ENCODE data around the gene BRCA1. TPM values are rescaled to one million over a fixed set of nuclear protein-coding genes. Genes with fewer than 3 reads are reported as not detected.
A peak's percentile ranks its signal among the peaks of the same experiment; 100 is the strongest.

BRCA1 gene
- polyA plus RNA-seq, 2 of the 4 experiments (the other 2 are of a cell fraction): 41.0 to 71.8 TPM

DNA sequence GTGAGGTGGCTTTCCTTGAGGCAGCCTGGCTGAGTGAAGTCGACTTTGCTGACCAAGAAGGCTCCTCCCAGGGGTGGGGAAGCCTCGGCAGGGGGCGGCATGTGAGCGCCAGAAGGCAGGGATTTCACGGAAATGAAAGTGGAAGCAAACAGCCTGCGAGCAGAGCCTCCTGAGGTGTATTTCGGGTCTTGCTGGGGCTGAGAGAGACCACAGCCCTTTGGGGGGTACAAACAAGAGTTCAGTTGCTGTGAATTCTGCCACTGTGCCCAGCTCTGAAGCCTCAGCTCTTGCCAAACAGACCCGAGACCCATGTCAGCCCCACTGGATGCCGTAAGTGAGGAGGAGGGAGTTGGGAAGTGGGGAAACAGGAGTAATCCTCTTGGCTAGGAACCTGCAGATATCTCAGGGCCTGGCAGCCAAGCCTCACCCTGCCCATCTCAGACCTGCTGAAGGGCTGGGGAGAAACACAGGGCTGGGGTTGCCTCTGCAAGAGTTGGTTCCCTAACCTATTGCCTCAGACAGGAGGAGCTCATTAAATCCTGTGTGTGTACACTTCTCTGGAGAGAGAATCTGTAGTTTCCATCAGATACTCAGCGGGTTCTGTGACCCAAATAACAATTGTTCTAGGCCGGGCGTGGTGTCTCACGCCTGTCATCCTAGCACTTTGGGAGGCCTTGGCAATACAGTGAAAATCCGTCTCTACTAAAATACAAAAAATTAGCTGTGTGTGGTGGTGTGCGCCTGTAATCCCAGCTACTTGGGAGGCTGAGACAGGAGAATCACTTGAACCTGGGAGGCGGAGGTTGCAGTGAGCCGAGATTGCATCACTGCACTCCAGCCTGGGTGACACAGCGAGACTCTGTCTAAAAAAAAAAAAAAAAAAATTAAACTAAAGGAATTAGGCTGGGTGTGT, 118.3 kb downstream of the BRCA1 start, which contains the start of gene IFI35:
Gene IFI35, plus strand, starts transcription at position 146 of the 913 bp plus-strand sequence. Its CDS starts 164 bp downstream, at position 310.
- H3K4me1 ChIP-seq: peaks cover 32% of the 10 kb centered on the region; the same call in 2 of the 3 replicates
- H3K9me3 ChIP-seq: no peaks in the 10 kb centered on the region
- peak within 1 kb of the TSS; percentile 44 for H3K4me3 ChIP-seq
- H3K4me2 ChIP-seq: peak within 1 kb of the TSS; percentile 85
- POLR2A ChIA-PET: interaction anchor here (1.0 to 1.9 kb wide), 4 partner anchors 9 to 309 kb away, joined by 3 to 44 read pairs (median 4); partner anchors contain the start of gene RPL27
- CTCF ChIA-PET: interaction anchor here (0.8 to 1.6 kb wide), 8 partner anchors 10 to 216 kb away, joined by 3 to 13 read pairs (median 3); partner anchors contain the start of gene RND2
- TF ChIP-seq SREBF2 (IDR thresholded peaks at IDR 0.05) (no peak), MAFK (IDR thresholded peaks at IDR 0.05; ENCODE audit: partially characterized antibody) (peak; percentile 22), ZC3H11A (IDR thresholded peaks at IDR 0.05) (no peak), RAD21 (conservative IDR thresholded peaks at IDR 0.05 in 1 of 2, IDR thresholded peaks at IDR 0.05 in 1 of 2) (peak; percentile 59 to 66), POLR2A (IDR thresholded peaks at IDR 0.05; ENCODE audit: low read length) (peak; percentile 41; the same call in 1 of the 2 replicates), JUN (IDR thresholded peaks at IDR 0.05) (peak; percentile 11 to 58; a peak in 1 of 5 replicates), FOSB (CRISPR knock-in tag; IDR thresholded peaks at IDR 0.05) (no peak), ZNF302 (CRISPR knock-in tag; IDR thresholded peaks at IDR 0.05) (no peak), ESRRA (IDR thresholded peaks at IDR 0.05; ENCODE audit: borderline replicate concordance, low read length) (no peak), KDM5A (IDR thresholded peaks at IDR 0.05) (no peak), BHLHE40 (IDR thresholded peaks at IDR 0.05; ENCODE audit: low read depth, low read length) (no peak; the same call in 1 of the 2 replicates), CHD4 (IDR thresholded peaks at IDR 0.05; ENCODE audit: borderline replicate concordance) (no peak), NPAS2 (CRISPR knock-in tag; IDR thresholded peaks at IDR 0.05; ENCODE audit: borderline replicate concordance) (no peak), ZSCAN20 (CRISPR knock-in tag; IDR thresholded peaks at IDR 0.05) (no peak), NFE2L2 (conservative IDR thresholded peaks at IDR 0.05; ENCODE audit: low read length) (no peak), FOXS1 (CRISPR knock-in tag; IDR thresholded peaks at IDR 0.05) (no peak), PHF8 (IDR thresholded peaks at IDR 0.05; ENCODE audit: borderline replicate concordance, low read depth) (peak; percentile 68; the same call in 1 of the 2 replicates), RFX5 (IDR thresholded peaks at IDR 0.05) (no peak), RCOR1 (IDR thresholded peaks at IDR 0.05; ENCODE audit: low read depth, low read length) (no peak), ZFP36 (IDR thresholded peaks at IDR 0.05; ENCODE audit: borderline replicate concordance, partially characterized antibody) (no peak), CHD2 (IDR thresholded peaks at IDR 0.05; ENCODE audit: low read length, partially characterized antibody) (no peak), HOXA7 (CRISPR knock-in tag; IDR thresholded peaks at IDR 0.05) (no peak), HOXB5 (CRISPR knock-in tag; IDR thresholded peaks at IDR 0.05) (no peak), RARB (CRISPR knock-in tag; IDR thresholded peaks at IDR 0.05) (no peak), NR3C1 (IDR thresholded peaks at IDR 0.05) (no peak)
- TF ChIP-seq, protein P1, sequence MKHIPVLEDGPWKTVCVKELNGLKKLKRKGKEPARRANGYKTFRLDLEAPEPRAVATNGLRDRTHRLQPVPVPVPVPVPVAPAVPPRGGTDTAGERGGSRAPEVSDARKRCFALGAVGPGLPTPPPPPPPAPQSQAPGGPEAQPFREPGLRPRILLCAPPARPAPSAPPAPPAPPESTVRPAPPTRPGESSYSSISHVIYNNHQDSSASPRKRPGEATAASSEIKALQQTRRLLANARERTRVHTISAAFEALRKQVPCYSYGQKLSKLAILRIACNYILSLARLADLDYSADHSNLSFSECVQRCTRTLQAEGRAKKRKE (CRISPR knock-in tag; IDR thresholded peaks at IDR 0.05; ENCODE audit: low read depth): no peak
- TF ChIP-seq, protein P2, sequence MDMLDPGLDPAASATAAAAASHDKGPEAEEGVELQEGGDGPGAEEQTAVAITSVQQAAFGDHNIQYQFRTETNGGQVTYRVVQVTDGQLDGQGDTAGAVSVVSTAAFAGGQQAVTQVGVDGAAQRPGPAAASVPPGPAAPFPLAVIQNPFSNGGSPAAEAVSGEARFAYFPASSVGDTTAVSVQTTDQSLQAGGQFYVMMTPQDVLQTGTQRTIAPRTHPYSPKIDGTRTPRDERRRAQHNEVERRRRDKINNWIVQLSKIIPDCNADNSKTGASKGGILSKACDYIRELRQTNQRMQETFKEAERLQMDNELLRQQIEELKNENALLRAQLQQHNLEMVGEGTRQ (IDR thresholded peaks at IDR 0.05): no peak
- TF ChIP-seq, protein P3, sequence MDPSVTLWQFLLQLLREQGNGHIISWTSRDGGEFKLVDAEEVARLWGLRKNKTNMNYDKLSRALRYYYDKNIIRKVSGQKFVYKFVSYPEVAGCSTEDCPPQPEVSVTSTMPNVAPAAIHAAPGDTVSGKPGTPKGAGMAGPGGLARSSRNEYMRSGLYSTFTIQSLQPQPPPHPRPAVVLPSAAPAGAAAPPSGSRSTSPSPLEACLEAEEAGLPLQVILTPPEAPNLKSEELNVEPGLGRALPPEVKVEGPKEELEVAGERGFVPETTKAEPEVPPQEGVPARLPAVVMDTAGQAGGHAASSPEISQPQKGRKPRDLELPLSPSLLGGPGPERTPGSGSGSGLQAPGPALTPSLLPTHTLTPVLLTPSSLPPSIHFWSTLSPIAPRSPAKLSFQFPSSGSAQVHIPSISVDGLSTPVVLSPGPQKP (IDR thresholded peaks at IDR 0.05; ENCODE audit: low read depth, low read length): no peak
- TF ChIP-seq, protein P4, sequence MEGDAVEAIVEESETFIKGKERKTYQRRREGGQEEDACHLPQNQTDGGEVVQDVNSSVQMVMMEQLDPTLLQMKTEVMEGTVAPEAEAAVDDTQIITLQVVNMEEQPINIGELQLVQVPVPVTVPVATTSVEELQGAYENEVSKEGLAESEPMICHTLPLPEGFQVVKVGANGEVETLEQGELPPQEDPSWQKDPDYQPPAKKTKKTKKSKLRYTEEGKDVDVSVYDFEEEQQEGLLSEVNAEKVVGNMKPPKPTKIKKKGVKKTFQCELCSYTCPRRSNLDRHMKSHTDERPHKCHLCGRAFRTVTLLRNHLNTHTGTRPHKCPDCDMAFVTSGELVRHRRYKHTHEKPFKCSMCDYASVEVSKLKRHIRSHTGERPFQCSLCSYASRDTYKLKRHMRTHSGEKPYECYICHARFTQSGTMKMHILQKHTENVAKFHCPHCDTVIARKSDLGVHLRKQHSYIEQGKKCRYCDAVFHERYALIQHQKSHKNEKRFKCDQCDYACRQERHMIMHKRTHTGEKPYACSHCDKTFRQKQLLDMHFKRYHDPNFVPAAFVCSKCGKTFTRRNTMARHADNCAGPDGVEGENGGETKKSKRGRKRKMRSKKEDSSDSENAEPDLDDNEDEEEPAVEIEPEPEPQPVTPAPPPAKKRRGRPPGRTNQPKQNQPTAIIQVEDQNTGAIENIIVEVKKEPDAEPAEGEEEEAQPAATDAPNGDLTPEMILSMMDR (IDR thresholded peaks at IDR 0.05): peak; percentile 41
- TF ChIP-seq, protein P5, sequence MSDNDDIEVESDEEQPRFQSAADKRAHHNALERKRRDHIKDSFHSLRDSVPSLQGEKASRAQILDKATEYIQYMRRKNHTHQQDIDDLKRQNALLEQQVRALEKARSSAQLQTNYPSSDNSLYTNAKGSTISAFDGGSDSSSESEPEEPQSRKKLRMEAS (IDR thresholded peaks at IDR 0.05): peak; percentile 64
- TF ChIP-seq, protein P6, sequence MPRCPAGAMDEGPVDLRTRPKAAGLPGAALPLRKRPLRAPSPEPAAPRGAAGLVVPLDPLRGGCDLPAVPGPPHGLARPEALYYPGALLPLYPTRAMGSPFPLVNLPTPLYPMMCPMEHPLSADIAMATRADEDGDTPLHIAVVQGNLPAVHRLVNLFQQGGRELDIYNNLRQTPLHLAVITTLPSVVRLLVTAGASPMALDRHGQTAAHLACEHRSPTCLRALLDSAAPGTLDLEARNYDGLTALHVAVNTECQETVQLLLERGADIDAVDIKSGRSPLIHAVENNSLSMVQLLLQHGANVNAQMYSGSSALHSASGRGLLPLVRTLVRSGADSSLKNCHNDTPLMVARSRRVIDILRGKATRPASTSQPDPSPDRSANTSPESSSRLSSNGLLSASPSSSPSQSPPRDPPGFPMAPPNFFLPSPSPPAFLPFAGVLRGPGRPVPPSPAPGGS (IDR thresholded peaks at IDR 0.05): no peak
- TF ChIP-seq, protein P7, sequence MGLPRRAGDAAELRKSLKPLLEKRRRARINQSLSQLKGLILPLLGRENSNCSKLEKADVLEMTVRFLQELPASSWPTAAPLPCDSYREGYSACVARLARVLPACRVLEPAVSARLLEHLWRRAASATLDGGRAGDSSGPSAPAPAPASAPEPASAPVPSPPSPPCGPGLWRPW (IDR thresholded peaks at IDR 0.05): no peak
- FAIRE-seq (no peak), DNase-seq (ENCODE audit: low read depth in 1 of 2, low spot score in 1 of 2) (peak; percentile 80 to 85), ATAC-seq (peak; percentile 82 to 84)
- H3K27ac ChIP-seq: peak within 1 kb of the TSS; percentile 83 to 92
- WGBS (ENCODE audit: missing lambda C conversion rate): 44% methylated on average over 18 of the region's 18 CpGs
